Trophoblast cell (in vitro differentiated cells and primary cell): ENCODE measurements around the gene CAMK1D.

Experiments
- DNase-seq, 2 donors: peaks; one replicate each; pipeline ENCODE4 v3.0.0-alpha.2; 2016
- H2AFZ ChIP-seq: 2 replicates; pipeline ENCODE4 v1.6.1; 2013; ENCODE audit warnings: low read length, moderate library complexity, mild to moderate bottlenecking; ENCODE audit not compliant: insufficient read depth, poor library complexity
- H2AK5ac ChIP-seq: 2 replicates; pipeline ENCODE4 v1.6.1; 2013; ENCODE audit warnings: mild to moderate bottlenecking, low read length
- H2BK120ac ChIP-seq: 2 replicates; pipeline ENCODE4 v1.6.1; 2013; ENCODE audit warnings: low read length, mild to moderate bottlenecking, moderate library complexity; ENCODE audit not compliant: insufficient read depth, poor library complexity
- H2BK12ac ChIP-seq: 2 replicates; pipeline ENCODE4 v1.6.1; 2013; ENCODE audit warnings: mild to moderate bottlenecking, low read length, moderate library complexity
- H2BK5ac ChIP-seq: 2 replicates; pipeline ENCODE4 v1.6.1; 2013; ENCODE audit warnings: low read length, low read depth, moderate library complexity, mild to moderate bottlenecking; ENCODE audit not compliant: poor library complexity
- H3K14ac ChIP-seq: 2 replicates; pipeline ENCODE4 v1.6.1; 2013; ENCODE audit warnings: mild to moderate bottlenecking, low read length
- H3K18ac ChIP-seq: 2 replicates; pipeline ENCODE4 v1.6.1; 2013; ENCODE audit warnings: mild to moderate bottlenecking, low read length
- H3K23ac ChIP-seq: 2 replicates; pipeline ENCODE4 v1.6.1; 2013; ENCODE audit warnings: low read length
- H3K27ac ChIP-seq: 2 replicates; pipeline ENCODE4 v1.5.1; 2013; ENCODE audit warnings: low read depth, mild to moderate bottlenecking, inconsistent platforms, low read length, moderate library complexity
- H3K27me3 ChIP-seq: 2 replicates; pipeline ENCODE4 v1.6.1; 2013; ENCODE audit warnings: inconsistent platforms, mild to moderate bottlenecking, low read length, moderate library complexity; ENCODE audit not compliant: insufficient read depth
- H3K36me3 ChIP-seq, 2 experiments: 1 replicate in 1 of 2; 2 replicates in 1 of 2; pipeline ENCODE4 v1.6.1; 2013; ENCODE audit warnings: low read length in 2 of 2, mild to moderate bottlenecking in 2 of 2, moderate library complexity in 1 of 2; ENCODE audit not compliant: insufficient read depth in 2 of 2, control insufficient read depth in 1 of 2
- H3K4ac ChIP-seq: 2 replicates; pipeline ENCODE4 v1.6.1; 2013; ENCODE audit warnings: low read depth, mild to moderate bottlenecking, low read length, moderate library complexity
- H3K4me1 ChIP-seq, 2 experiments: 1 replicate in 1 of 2; 2 replicates in 1 of 2; pipeline ENCODE4 v1.6.1; 2013; ENCODE audit warnings: low read length in 2 of 2, mild to moderate bottlenecking in 2 of 2, moderate library complexity in 1 of 2; ENCODE audit not compliant: insufficient read depth in 2 of 2, control insufficient read depth in 1 of 2
- H3K4me2 ChIP-seq: 2 replicates; pipeline ENCODE4 v1.6.1; 2013; ENCODE audit warnings: inconsistent platforms, mild to moderate bottlenecking, low read length, moderate library complexity
- H3K4me3 ChIP-seq: 2 replicates; pipeline ENCODE4 v1.5.1; 2013; ENCODE audit warnings: mild to moderate bottlenecking, low read depth, low read length, inconsistent platforms
- H3K79me1 ChIP-seq: one replicate; pipeline ENCODE4 v1.6.1; 2013; ENCODE audit warnings: low read length
- H3K79me2 ChIP-seq: 2 replicates; pipeline ENCODE4 v1.6.1; 2013; ENCODE audit warnings: low read length, mild to moderate bottlenecking; ENCODE audit not compliant: control insufficient read depth, insufficient read depth, poor library complexity
- H3K9ac ChIP-seq: 2 replicates; pipeline ENCODE4 v1.6.1; 2013; ENCODE audit warnings: mild to moderate bottlenecking, low read length
- H3K9me3 ChIP-seq: 2 replicates; pipeline ENCODE4 v1.6.1; 2013; ENCODE audit warnings: low read depth, mild to moderate bottlenecking, control low read depth, inconsistent platforms, low read length; ENCODE audit not compliant: insufficient read depth
- H4K12ac ChIP-seq: 2 replicates; pipeline ENCODE4 v1.6.1; 2013; ENCODE audit warnings: low read depth, mild to moderate bottlenecking, low read length, moderate library complexity
- H4K8ac ChIP-seq: 2 replicates; pipeline ENCODE4 v1.6.1; 2013; ENCODE audit warnings: low read depth, mild to moderate bottlenecking, low read length, moderate library complexity
- H4K91ac ChIP-seq: one replicate; pipeline ENCODE4 v1.6.1; 2013; ENCODE audit warnings: low read depth, mild to moderate bottlenecking, low read length, moderate library complexity
- WGBS: extraction: QIAGEN DNeasy Blood & Tissue Kit; methylation state at CpG from one replicate; pipeline ENCODE4 v1.1.7; 2013; ENCODE audit warnings: missing lambda C conversion rate; ENCODE audit not compliant: insufficient read length, insufficient coverage; ENCODE audit errors: extremely low coverage; 5-methylcytosine and 5-hydroxymethylcytosine counted together

The CAMK1D gene

GRCh38 chr10:12699258-12699700, 349.9 kb downstream of the CAMK1D start:
- Histone ChIP-seq H3K79me2 (no peaks in the 10 kb centered on the region), H3K4me3 (no peak overlapping the region), H3K4me2 (no peak overlapping the region), H3K4ac (no peak overlapping the region), H3K27me3 (no peaks in the 10 kb centered on the region), H3K27ac (no peak overlapping the region), H2BK5ac (no peak overlapping the region), H2BK120ac (no peak overlapping the region), H3K79me1 (no peaks in the 10 kb centered on the region), H3K18ac (no peak overlapping the region), H2BK12ac (no peak overlapping the region), H2AFZ (no peak overlapping the region), H3K36me3 (no peaks in the 10 kb centered on the region), H4K8ac (no peak overlapping the region), H2AK5ac (no peak overlapping the region), H3K9me3 (no peaks in the 10 kb centered on the region), H3K9ac (no peak overlapping the region), H4K12ac (no peak overlapping the region), H3K23ac (no peak overlapping the region), H4K91ac (no peak overlapping the region), H3K4me1 (peaks cover 0 to 4% of the 10 kb centered on the region in 2 experiments), H3K14ac (no peak overlapping the region)
- WGBS: no CpG with 5 or more reads among the region's 7 CpGs
- no peak for DNase-seq

- Histone ChIP-seq H2BK120ac (no peak overlapping the region), H3K9ac (no peak overlapping the region), H4K12ac (no peak overlapping the region), H3K27ac (no peak overlapping the region), H2AFZ (no peak overlapping the region), H3K36me3 (no peaks in the 10 kb centered on the region), H3K14ac (no peak overlapping the region), H3K9me3 (no peaks in the 10 kb centered on the region), H3K18ac (no peak overlapping the region), H2BK5ac (no peak overlapping the region), H4K8ac (no peak overlapping the region), H4K91ac (no peak overlapping the region), H3K4me1 (peaks cover 0 to 4% of the 10 kb centered on the region in 2 experiments), H3K4me2 (no peak overlapping the region), H3K23ac (no peak overlapping the region), H3K79me2 (no peaks in the 10 kb centered on the region), H3K27me3 (no peaks in the 10 kb centered on the region), H2AK5ac (no peak overlapping the region), H2BK12ac (no peak overlapping the region), H3K79me1 (no peaks in the 10 kb centered on the region), H3K4ac (no peak overlapping the region), H3K4me3 (no peak overlapping the region)
- DNase-seq: no peak
- no CpG with 5 or more reads among the region's 9 CpGs for WGBS
Measured at GRCh38 chr10:12699781-12700556, 350.6 kb downstream of the CAMK1D start.

DNA sequence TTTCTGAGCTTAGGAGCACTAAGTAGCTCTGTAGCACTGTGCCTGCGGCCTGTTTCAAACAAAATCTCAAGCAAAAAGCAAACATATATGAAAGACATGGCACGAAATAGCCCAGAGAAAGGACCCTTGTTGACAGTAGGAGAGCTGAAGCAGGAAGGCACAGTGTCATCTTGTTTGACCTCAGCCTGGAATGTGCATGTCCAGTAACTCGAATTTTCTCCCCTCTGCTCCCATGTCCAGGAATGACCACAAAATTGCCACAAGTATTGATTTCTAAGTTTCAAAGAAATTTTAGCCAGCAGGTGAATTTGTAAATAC, 351.2 kb downstream of the CAMK1D start:
- WGBS: no CpG with 5 or more reads among the region's 3 CpGs
- Histone ChIP-seq H3K14ac (no peak overlapping the region), H3K27me3 (no peaks in the 10 kb centered on the region), H3K27ac (no peak overlapping the region), H2AK5ac (no peak overlapping the region), H3K9ac (no peak overlapping the region), H2BK5ac (no peak overlapping the region), H4K8ac (no peak overlapping the region), H3K4me3 (no peak overlapping the region), H3K4me2 (no peak overlapping the region), H3K9me3 (no peaks in the 10 kb centered on the region), H4K91ac (no peak overlapping the region), H2AFZ (no peak overlapping the region), H3K4me1 (peaks cover 0 to 4% of the 10 kb centered on the region in 2 experiments), H3K18ac (no peak overlapping the region), H3K23ac (no peak overlapping the region), H4K12ac (no peak overlapping the region), H2BK12ac (no peak overlapping the region), H3K79me1 (no peaks in the 10 kb centered on the region), H3K36me3 (no peaks in the 10 kb centered on the region), H2BK120ac (no peak overlapping the region), H3K4ac (no peak overlapping the region), H3K79me2 (no peaks in the 10 kb centered on the region)
- DNase-seq: no peak

DNA sequence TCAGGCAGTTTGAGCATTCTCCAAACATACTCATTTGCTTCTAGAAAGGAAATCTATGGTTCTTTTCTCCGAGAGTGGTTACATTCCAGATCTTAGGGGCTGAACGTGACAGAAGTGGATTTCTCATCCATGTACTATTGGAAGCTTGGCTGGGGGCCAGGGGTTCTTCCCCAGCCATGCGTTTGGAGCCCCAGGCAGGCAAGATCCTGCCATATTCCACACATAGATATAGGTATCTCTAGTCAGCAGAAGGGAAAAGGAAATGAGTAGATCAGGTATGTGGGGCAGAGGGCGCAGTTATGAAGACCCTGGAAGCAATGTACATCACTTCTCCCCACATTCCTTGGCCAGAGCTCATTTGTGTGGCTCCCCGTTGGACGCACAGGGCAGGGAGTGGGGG, 352.3 kb downstream of the CAMK1D start:
- no peak overlapping the region for H2BK12ac ChIP-seq
- no peak overlapping the region for H3K14ac ChIP-seq
- no peaks in the 10 kb centered on the region for H3K79me2 ChIP-seq
- H3K23ac ChIP-seq: no peak overlapping the region
- no peak overlapping the region for H2BK120ac ChIP-seq
- H2BK5ac ChIP-seq: no peak overlapping the region
- no peak overlapping the region for H4K12ac ChIP-seq
- H3K4ac ChIP-seq: no peak overlapping the region
- no peak for DNase-seq
- no peak overlapping the region for H3K18ac ChIP-seq
- no peak overlapping the region for H3K4me2 ChIP-seq
- no peak overlapping the region for H3K9ac ChIP-seq
- H3K27me3 ChIP-seq: no peaks in the 10 kb centered on the region
- no peak overlapping the region for H2AK5ac ChIP-seq
- WGBS: no CpG with 5 or more reads among the region's 6 CpGs
- H3K27ac ChIP-seq: no peak overlapping the region
- no peaks in the 10 kb centered on the region for H3K9me3 ChIP-seq
- peaks cover 0 to 4% of the 10 kb centered on the region in 2 experiments for H3K4me1 ChIP-seq
- H3K36me3 ChIP-seq: no peaks in the 10 kb centered on the region
- H4K8ac ChIP-seq: no peak overlapping the region
- H3K79me1 ChIP-seq: no peaks in the 10 kb centered on the region
- no peak overlapping the region for H4K91ac ChIP-seq
- H3K4me3 ChIP-seq: no peak overlapping the region
- no peak overlapping the region for H2AFZ ChIP-seq
